ENCODE results near the gene BAIAP2. TPM values are rescaled to one million over a fixed set of nuclear protein-coding genes. Genes with fewer than 3 reads are reported as not detected.

The BAIAP2 gene
- total RNA-seq, 1 donor from 2014 or later = 27.9 TPM

DNA sequence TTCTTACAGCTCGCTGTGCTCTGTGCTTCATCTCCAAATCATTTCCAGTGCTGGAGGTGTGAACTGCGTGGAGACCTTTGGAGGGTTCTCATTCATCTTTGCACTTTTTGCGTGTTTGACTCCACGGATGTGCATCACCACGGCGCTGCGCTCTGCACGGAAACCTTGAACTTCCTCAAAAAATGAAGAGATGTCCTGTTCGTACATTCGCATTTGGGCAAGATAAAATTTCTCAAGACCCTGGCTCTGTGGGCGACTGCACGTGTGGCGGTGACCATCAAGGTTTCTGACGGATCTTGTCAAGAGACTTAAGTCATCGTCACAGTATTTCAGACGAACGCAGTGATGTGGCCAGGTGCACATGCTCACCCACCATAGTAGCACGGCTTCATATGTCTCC, 120.0 kb downstream of the BAIAP2 start:
- Histone ChIP-seq H3K27ac (replicated peaks) (no peak overlapping the region), H3K4me1 (peaks cover 13% of the 10 kb centered on the region), H3K9me3 (replicated peaks) (no peaks in the 10 kb centered on the region), H3K27me3 (ENCODE audit: low read depth) (no peaks in the 10 kb centered on the region), H3K4me3 (no peak overlapping the region), H3K36me3 (no peaks in the 10 kb centered on the region)
- TF ChIP-seq, protein P1, sequence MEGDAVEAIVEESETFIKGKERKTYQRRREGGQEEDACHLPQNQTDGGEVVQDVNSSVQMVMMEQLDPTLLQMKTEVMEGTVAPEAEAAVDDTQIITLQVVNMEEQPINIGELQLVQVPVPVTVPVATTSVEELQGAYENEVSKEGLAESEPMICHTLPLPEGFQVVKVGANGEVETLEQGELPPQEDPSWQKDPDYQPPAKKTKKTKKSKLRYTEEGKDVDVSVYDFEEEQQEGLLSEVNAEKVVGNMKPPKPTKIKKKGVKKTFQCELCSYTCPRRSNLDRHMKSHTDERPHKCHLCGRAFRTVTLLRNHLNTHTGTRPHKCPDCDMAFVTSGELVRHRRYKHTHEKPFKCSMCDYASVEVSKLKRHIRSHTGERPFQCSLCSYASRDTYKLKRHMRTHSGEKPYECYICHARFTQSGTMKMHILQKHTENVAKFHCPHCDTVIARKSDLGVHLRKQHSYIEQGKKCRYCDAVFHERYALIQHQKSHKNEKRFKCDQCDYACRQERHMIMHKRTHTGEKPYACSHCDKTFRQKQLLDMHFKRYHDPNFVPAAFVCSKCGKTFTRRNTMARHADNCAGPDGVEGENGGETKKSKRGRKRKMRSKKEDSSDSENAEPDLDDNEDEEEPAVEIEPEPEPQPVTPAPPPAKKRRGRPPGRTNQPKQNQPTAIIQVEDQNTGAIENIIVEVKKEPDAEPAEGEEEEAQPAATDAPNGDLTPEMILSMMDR (IDR thresholded peaks at IDR 0.05; ENCODE audit: borderline replicate concordance) = no peak
- intact Hi-C loops (cut with micrococcal nuclease) = no loop called here
- DNase-seq = no peak

DNA sequence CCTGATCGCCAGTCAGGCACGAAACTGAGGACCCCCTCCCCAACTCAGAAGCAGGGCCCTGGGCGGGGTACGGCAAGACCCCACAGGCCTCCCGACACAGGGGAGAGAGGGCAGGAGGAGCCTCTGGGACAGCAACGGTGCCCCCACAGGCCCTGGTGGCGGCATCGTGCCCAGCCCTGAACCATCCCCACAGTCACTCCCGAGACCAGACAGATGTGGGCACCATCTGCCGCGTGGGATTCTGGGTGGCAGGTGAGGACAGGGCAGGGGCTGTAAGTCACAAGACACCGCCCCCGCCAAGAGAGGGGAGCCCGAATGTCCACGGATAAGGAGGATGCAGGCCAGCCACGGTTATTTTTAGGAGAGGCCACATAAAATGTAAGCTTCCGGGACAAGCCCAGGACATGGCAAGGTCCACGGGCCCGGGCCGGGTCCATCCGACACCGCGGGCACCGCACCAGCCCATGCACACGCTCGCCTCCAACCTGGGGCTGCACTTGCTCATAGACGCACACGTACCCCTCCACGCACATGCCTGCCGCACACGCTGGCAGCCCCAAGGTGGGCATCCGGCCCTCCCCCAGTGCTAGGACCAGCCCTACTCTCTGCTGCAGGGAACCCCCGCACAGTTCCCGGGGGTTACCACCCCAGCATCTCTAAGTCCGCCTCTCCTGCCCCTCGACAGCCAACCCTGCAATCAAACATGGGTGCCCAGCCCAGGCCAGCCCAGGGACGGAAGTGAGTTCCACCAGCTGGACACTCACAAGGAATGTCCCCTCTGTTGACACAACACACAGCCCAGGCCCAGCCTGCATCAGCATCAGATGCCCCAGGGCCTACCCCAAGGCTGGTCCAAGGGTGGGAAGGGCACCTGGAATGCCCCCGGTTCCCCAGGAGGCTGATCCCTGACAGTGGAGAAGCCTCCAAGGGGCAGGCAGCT, 122.2 kb downstream of the BAIAP2 start:
- Histone ChIP-seq H3K4me1 (peaks cover 25% of the 10 kb centered on the region), H3K27ac (replicated peaks) (no peak overlapping the region), H3K36me3 (no peaks in the 10 kb centered on the region), H3K27me3 (ENCODE audit: low read depth) (no peaks in the 10 kb centered on the region), H3K4me3 (no peak overlapping the region), H3K9me3 (replicated peaks) (no peaks in the 10 kb centered on the region)
- TF ChIP-seq, protein P1 (IDR thresholded peaks at IDR 0.05; ENCODE audit: borderline replicate concordance) = no peak
- DNase-seq = no peak
- intact Hi-C loops (cut with micrococcal nuclease) = no loop called here

DNA sequence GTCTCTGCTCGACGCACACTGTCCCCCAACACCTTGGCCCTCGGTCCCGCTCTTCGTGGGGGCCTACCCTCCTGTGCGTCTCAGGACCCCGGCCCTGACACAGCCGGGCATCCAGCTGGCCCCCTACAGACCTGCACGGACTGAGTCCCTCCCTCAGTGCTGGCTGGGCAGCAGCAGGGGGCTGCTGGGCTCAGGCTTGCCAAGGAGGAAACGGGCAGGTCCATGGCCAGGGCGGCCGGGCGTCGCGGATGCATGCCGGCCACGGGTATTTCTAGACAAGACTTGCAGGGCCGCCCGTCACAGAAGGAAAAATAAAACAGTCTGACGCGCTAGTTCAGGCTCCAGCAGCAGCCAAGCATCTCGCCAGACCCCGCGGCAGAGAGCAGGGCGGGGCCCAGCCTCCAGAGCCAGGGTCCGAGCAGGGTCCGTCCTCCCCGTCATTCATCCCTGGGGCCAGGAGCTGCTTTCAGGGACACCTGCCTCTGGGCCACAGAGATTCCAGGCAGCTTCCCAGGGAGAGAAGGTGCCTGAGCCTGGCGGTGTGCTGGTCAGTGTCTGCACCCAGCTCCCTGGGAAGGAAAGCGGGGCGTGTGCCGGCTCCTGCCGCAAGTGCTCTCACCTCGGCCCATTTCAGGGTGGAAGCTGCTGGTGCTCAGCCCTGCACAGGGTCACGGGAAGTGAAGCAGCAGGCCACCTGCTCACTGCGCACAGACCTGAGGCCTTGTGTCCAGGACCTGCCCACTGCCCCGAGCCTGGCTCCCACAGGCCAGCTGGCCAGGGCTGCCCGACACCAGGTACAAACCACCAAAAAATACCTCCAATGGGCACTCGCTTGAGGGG, 123.1 kb downstream of the BAIAP2 start:
- intact Hi-C loops (cut with micrococcal nuclease) = no loop called here
- Histone ChIP-seq H3K9me3 (replicated peaks) (no peaks in the 10 kb centered on the region), H3K36me3 (no peaks in the 10 kb centered on the region), H3K4me3 (no peak overlapping the region), H3K27me3 (ENCODE audit: low read depth) (no peaks in the 10 kb centered on the region), H3K27ac (replicated peaks) (no peak overlapping the region), H3K4me1 (peaks cover 25% of the 10 kb centered on the region)
- no peak for DNase-seq
- TF ChIP-seq, protein P1 (IDR thresholded peaks at IDR 0.05; ENCODE audit: borderline replicate concordance) = no peak

DNA sequence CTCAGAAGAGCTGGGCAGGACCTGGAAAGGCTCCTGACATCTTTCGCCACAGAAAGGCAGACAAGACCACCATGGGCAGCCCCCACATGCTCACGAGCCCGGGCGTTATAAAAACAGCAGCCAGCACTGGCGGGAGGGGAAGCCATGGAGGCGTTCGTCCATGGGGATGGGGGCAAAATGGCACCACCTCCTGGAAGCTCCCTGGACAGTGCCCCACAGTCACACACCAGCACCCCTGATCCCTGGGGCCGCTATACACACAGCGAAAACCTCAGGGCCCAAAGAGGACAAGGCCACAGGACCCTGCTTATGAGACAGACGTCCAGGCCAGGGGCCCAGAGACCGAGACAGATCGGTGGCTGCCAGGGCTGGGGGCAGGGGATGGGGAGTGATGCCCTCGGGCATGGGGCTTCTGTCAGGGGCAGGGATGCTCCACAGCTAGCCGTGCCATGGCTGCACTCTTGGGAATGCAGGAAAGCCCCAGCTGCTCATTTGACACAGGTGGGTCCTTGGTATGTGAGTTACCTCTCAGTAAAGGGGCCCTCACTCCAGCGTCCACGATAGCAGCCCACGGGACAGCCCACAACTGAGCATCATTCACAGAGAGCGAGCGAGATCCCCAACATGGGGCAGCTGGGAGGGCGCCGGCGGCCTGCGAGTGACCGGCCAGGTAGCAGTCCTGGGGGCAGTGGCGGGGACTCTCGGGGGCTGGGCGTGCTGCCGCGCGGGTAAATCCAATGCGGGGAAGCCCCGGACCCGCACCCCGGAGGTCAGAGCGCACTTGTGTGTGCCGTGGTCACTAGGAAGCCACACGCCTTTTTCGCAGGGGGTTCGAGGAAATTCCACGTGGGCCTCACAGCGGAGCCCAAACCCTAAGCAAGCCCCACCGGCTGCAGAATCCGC, 124.0 kb downstream of the BAIAP2 start:
- TF ChIP-seq, protein P1 (IDR thresholded peaks at IDR 0.05; ENCODE audit: borderline replicate concordance) = no peak
- no peak overlapping the region for H3K27ac ChIP-seq (replicated peaks)
- H3K4me3 ChIP-seq = peak overlapping the region; percentile 64
- H3K4me1 ChIP-seq = peaks cover 17% of the 10 kb centered on the region
- peaks cover 5% of the 10 kb centered on the region for H3K27me3 ChIP-seq (ENCODE audit: low read depth)
- no peaks in the 10 kb centered on the region for H3K9me3 ChIP-seq (replicated peaks)
- no peak for DNase-seq
- no peaks in the 10 kb centered on the region for H3K36me3 ChIP-seq
- intact Hi-C loops (cut with micrococcal nuclease) = no loop called here

Measured in left ventricle myocardium inferior (tissue), 1 donor.